B cell (primary cell): ENCODE measurements around the gene GLCCI1.

Experiments used
- EZH2 ChIP-seq: IDR thresholded peaks from 2 replicates; pipeline ENCODE4 v1.6.1; 2012; ENCODE audit warnings: borderline replicate concordance, low read depth, mild to moderate bottlenecking, moderate library complexity, low read length; ENCODE audit not compliant: insufficient read depth, poor library complexity, severe bottlenecking
- TF ChIP-seq, protein P1 (sequence below): fragments of 200-600 bp; IDR thresholded peaks from one replicate; pipeline ENCODE4 v1.8.0; 2022; ENCODE audit warnings: antibody characterized with exemption, mild to moderate bottlenecking

DNA sequence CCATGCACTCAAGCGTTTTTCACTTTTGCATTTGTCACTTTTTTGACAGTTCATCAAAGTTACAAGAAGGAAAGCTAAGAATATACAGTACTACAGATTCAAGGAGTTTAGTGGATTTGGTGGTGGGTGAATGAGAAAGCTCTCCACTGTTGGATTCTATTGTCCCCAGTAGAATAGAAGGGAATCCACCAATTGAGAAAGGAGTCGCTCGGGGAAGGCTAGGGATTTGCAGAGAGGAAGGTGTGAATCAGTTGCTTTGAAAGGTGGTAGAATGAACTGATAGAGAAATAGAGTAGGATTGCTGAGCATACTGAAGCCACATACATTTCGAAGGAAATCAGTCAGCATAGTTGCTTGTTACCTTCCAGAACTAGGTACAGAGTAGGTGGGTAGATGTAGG is 33.7 kb upstream of the GLCCI1 start:
- TF ChIP-seq, protein P1, sequence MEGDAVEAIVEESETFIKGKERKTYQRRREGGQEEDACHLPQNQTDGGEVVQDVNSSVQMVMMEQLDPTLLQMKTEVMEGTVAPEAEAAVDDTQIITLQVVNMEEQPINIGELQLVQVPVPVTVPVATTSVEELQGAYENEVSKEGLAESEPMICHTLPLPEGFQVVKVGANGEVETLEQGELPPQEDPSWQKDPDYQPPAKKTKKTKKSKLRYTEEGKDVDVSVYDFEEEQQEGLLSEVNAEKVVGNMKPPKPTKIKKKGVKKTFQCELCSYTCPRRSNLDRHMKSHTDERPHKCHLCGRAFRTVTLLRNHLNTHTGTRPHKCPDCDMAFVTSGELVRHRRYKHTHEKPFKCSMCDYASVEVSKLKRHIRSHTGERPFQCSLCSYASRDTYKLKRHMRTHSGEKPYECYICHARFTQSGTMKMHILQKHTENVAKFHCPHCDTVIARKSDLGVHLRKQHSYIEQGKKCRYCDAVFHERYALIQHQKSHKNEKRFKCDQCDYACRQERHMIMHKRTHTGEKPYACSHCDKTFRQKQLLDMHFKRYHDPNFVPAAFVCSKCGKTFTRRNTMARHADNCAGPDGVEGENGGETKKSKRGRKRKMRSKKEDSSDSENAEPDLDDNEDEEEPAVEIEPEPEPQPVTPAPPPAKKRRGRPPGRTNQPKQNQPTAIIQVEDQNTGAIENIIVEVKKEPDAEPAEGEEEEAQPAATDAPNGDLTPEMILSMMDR: no peak
- TF ChIP-seq EZH2: no peak
